SH-SY5Y (cell line): ENCODE results near the gene CYP1B1.
A peak's percentile ranks its signal among the peaks of the same experiment; 100 is the strongest.

Experiments
- GATA2 ChIP-seq: IDR thresholded peaks from 2 replicates; pipeline ENCODE4 v1.6.1; 2011; ENCODE audit warnings: mild to moderate bottlenecking, low read depth, low read length
- GATA3 ChIP-seq: IDR thresholded peaks from 2 replicates; pipeline ENCODE4 v1.6.1; 2011; ENCODE audit warnings: low read depth, mild to moderate bottlenecking, low read length, moderate library complexity

Gene CYP1B1

DNA sequence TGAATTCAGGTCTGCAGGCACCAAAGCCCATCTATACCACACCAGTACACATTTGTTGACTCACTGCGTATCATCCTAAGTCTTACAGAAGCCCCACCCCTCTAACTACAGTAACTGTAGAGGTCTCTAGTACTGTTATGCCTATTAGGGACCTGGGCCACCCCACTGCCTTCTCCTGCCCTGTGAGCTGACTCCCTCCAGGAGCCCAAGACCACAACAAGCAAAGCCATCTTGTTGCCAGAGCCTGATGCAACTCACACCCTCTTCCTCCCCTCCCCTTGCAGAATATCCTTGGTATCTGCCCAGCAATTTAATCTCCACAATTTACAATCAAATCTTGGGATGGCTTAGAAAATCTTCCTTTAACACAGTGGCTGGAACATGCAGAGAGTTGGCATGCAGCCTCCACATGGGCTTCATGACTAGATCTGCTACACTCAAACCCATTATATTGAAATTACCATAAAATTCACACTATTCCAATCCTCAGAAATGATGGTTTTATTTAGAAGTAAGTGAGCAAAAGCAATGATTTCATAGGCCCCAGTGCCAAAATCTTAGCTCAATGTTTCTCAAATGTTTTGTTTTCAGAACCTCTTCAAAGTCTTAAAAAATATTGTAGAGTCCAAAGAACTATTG lies 17.7 kb upstream of the CYP1B1 start:
- TF ChIP-seq GATA3: no peak
- TF ChIP-seq GATA2: no peak

DNA sequence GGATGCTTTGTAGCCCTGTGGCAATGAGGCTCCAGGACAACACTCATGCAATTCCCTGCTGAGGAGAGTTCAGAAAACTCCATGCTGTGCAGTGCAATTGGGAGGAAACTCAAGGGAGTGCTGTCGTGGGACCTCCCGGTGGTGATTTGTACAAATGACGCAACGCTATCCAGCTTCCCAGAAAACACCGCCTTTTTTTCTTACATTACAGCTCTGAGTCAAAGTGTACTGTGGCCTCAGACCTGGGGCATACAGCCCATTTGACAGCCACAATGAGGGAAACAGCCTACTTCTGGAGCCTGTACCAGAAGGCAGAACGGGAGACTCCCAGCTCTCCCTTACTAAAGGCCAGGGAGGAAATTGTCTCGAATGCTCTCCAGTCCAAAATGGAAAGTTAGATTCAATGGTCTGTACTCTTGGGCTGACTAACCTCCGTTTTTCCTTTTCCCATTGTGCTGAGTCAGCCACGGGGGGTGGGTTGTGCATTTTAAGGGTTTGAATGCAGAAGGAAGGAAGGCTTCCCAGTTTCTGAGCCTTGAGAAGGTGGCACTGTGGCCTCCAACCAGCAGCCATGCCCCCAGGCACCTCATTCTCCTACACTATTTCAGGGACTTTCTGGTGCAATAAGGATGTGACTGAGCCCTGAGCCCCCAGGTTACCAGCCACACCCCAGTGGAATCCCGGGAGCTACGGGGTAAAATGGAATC lies 16.4 kb upstream of the CYP1B1 start:
- TF ChIP-seq GATA2: no peak
- TF ChIP-seq GATA3: no peak

DNA sequence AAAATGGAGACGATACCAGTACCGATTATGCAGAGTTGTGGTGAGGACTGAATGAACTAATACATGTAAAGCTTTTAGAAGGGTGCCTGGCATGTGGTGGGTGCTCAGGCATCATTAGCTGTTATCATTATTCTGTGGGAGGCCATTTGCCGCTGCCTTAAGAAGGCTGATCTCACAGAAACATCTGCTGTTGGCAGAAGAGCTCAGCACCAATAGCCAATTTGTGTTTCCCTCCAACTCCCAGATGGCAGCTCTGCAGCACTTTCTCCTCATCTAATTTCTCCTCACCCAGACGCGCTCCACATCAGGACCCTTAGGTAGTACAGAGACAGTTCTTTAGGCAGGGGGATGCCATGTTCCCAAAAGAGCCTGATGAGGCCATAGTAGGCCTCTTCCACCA lies 15.8 kb upstream of the CYP1B1 start:
- TF ChIP-seq GATA2 (no peak), GATA3 (no peak)

DNA sequence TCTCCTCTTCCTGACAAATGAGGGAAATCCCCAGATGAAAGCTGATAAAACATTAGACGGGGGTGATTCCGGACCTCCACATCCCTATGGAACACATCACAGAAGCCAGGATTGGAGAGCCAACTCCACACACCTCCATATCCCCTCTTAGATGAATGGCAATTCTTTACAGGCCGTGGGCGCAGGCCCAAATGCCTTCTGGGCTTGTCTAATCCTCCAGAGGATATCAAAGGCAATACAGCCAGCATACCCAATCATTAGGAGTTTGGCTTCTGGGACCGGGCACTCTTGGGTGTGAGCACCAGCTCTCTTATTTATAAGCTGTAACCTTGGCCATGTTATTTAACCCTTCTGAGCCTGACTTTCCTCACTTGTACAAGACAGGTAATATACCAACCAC lies 15.0 kb upstream of the CYP1B1 start:
- no peak for TF ChIP-seq GATA3

DNA sequence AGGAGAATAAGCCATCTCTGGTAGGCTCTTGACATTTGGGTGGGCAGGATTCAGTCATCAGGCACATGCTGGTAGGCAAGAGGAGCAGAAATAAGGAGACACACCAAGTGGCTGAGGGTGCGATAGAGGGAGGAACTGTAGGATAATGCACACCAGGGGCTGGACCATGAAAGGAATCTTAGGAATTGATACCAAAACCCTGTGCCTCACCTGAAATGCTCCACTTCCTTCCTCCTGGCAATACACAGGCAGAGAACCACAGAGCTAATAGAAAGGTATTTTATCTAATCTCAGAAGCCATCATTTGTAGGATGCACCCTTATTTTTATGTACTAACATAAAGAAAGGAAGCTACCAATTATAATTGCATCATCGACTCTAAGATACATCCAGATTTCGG lies 4.4 kb upstream of the CYP1B1 start:
- TF ChIP-seq GATA2: no peak
- TF ChIP-seq GATA3: no peak

DNA sequence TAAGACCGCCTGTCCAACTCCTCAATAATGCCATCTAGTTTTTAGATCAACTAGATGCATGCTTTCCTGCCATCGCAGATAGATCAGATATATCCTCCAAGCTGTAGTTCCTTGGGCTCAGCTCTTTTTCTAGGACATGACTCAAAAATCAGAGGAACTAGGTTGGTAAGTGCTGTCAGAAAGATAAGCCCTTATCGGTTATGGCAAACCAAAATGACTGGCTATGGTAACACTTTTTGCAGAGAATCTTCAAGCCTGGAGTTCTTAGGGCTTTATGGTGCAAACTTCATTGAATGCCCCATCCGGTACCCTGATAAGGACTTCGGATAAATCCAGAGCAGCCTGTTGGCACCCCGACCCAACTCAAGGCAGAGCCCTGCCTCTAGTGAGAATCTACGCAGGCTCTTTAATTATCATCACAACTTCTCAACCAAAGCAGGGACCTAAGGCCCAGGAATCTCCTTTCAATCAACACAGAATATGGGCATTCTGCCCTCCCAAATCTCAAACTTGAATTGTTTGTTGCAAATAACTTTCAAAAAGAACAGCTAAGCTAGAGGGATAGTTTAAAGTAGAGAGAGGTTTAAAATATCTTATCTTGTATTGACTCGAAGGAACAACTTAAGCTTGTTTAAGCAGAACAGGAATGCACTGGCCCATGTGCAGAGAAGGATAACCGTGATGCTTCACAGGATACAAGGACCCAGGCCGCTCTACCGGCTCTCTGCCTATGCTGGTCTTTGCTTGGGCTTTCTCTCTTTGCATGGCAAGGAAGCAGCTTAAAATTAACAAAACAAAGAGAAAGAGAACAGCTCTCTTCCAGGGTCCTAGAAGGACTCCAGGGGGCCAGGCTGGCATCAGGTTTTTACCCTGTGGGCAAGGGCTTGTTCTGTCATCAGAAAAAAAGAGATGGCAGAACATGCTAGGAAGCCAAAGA lies 3.4 kb upstream of the CYP1B1 start:
- TF ChIP-seq GATA3 (no peak), GATA2 (no peak)

DNA sequence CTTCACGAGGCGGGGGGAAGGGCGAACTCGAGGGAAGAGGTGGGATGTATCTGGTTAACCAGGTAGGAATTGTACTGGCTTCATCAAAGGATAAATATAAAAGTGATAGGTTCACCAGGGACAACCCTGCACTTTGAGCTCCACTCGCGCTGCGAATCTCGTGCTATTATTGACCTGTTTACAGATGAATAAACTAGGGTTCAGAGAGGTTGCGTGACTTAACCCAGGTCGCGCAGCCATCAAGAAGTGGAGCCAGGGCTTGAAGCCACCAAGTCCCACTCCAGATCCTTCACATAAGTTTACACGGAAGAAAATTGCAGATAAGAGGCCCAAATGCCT lies 1.4 kb upstream of the CYP1B1 start:
- TF ChIP-seq GATA3: no peak
- TF ChIP-seq GATA2: no peak

DNA sequence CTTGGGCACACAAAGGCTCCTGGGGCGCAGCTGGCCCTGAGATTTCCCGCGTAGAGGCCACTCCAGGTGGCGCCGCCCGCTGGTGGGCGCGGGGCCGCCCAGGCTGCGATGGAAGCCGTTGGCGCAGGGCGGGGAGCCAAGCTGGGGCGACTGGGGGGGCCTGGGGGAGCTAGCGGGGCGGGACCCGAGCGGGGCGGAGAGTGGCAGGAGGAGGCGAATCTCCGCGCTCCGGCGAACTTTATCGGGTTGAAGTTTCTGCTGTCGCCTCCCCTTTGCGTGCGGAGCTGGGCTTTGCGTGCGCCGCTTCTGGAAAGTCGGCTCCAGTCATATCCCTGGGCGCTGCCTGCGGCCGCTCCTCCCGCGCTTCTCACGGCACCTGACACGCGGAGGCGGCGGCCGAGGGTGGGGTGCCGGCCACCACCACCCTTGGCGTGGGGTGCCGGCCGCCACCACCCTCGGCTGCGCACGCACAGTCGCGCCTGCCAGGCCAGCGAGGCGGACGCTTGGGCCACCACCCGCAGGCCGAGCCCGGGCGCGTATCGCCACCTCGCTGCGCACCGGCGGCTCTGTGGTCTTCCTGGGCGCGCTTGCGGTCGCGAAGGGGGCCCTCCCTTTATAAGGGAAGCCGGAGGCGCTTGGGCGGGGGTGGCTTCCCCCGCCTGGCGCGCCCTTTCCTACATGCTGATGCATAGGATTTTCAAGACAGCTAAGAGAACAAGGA lies 919 bp upstream of the CYP1B1 start:
- TF ChIP-seq GATA2 (0 out of 2 replicates have a peak, but pooled peaks have one; percentile 9), GATA3 (no peak)

DNA sequence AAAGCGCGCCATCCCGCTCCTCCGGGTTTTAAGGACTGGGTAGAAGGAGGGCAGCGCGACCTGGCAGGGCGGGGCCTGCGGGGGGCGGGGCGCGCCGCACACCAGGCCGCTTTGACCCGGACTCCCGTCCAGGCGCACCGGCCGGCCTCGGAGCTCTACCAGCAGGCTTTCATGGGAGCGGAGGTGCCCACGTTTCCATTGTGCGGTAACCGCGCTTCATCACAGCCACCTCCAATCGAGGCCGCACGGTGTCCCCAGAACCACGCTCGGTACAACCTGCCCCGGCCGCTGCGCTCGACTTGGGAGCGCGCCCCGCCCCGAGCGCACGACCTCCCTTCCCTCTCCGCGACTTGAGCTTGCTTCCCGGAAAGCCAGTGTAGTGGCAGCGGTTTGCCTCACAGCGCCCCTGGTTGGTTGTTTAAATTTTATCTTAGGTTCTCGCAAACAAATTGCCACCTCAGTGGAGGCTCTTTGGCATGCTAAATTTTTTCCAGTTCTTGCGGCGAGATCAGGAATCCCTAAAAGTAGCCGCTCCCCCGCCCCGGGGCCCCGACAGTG lies 280 bp upstream of the CYP1B1 start:
- TF ChIP-seq GATA2 (no peak; the same call in 1 of the 2 replicates), GATA3 (no peak)

DNA sequence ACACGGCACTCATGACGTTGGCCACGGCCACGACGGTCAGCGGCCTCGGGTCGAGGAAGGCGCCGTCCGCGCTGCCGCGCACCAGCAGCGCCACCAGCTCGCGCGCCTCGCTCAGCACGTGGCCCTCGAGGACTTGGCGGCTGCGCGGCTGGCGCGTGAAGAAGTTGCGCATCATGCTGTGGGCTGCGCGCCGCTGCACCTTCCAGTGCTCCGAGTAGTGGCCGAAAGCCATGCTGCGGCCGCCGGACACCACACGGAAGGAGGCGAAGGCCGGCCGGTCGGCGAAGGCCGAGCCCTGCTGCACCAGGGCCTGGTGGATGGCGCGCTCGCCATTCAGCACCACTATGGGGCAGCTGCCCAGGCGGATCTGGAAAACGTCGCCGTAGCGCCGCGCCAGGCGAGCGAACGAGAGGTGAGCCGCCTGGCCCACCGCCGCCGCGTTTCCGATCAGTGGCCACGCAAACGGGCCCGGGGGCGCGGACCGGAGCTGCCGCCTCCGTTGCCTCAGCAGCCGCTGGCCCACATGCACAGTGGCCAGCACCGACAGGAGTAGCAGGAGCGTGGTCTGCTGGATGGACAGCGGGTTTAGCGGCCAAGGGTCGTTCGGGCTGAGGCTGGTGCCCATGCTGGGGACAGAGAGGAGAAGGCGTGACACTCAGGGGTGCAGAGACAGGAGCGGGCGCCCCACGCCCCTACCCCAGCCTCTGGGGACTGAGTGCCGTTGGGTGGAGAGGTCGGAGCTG lies 1.0 kb downstream of the CYP1B1 start:
- TF ChIP-seq GATA2 (no peak), GATA3 (no peak)

DNA sequence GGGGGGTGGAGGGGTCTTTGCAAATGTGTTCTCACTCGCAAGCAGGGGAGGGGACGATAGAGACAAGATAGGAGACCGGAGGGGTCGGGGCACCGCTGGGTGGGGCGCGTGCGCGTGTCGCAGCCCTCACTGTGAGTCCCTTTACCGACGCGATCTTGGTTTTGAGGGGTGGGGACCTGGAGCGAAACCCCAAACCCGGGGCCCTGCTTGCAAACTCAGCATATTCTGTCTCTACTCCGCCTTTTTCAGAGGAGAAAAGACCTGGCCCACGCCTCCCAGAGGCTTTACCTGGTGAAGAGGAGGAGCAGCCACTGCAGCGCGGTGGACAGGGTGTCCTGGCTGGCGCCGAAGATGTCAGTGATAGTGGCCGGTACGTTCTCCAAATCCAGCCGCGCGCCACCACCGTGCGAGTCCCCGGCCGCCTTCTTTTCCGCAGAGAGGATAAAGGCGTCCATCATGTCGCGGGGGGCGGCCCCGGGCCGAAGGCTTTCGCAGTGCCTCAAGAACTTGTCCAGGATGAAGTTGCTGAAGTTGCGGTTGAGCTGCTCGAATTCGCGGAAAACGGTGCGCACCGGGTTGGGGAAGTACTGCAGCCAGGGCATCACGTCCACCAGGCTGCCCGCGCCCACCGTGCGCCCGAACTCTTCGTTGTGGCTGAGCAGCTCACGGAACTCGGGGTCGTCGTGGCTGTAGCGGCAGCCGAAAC lies 1.7 kb downstream of the CYP1B1 start:
- TF ChIP-seq GATA3 (no peak), GATA2 (no peak)

DNA sequence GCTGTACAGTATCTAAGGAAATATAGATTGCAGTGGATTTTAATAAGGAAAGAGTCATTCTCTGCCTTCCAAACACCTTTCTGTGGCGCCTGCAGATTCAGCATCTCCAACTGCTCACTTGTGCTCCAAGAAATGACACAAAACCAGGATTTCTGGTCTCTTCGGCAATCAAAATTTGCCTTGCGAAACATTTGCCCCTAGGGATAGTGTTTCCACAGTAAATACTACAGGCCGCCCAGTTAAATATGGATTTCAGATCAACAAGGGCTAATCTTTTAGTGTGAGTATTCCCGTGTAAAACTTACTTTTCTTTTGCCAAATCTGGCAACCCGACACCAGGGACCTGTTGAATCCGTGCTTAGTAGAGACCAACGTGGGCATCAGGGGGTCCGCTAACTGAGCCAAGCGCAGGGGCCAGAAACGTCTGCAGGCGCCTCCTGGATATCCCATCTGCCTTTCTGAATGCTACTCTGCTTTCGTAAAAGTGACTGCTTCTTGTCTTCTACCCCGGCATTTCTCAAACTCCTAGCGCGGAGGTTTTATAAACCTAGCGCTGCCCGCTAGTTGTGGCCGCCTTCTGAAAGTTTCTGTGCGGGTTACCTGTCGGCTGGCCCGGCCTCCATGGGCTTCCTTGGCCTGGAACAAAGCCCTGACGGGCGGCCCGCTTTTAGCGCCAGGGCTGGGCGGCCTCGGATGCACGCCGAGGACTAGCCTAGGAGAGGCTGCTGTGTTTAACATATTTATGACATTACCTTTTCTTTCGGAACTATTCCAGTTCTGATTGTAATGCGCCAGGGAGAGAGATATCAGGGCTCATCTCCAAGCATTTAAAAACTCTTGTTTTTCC lies 2.5 kb downstream of the CYP1B1 start:
- TF ChIP-seq GATA2 (no peak), GATA3 (no peak)

DNA sequence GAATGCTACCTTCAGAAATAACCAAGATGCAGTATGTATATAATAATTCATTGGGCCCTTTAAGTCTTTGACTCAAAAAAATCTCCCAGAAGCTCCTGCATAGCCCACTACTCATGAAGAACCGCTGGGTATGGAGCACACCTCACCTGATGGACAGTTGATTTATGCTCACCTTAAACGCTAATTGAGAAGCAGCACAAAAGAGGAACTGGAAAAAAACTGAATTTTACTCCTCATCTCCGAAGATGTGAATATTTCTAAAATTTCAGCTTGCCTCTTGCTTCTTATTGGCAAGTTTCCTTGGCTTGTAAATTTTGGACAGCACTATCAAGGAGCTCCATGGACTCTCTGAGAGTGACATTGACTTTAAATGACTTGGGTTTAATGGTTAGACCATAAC lies 5.5 kb downstream of the CYP1B1 start:
- TF ChIP-seq GATA3 (no peak), GATA2 (no peak)
